Measurements from ENCODE around the gene RBM17. TPM values are rescaled to one million over a fixed set of nuclear protein-coding genes. Genes with fewer than 3 reads are reported as not detected.

The RBM17 gene, protein sequence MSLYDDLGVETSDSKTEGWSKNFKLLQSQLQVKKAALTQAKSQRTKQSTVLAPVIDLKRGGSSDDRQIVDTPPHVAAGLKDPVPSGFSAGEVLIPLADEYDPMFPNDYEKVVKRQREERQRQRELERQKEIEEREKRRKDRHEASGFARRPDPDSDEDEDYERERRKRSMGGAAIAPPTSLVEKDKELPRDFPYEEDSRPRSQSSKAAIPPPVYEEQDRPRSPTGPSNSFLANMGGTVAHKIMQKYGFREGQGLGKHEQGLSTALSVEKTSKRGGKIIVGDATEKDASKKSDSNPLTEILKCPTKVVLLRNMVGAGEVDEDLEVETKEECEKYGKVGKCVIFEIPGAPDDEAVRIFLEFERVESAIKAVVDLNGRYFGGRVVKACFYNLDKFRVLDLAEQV
- total RNA-seq, result 71.5 and 71.7 TPM in 2 replicates

DNA sequence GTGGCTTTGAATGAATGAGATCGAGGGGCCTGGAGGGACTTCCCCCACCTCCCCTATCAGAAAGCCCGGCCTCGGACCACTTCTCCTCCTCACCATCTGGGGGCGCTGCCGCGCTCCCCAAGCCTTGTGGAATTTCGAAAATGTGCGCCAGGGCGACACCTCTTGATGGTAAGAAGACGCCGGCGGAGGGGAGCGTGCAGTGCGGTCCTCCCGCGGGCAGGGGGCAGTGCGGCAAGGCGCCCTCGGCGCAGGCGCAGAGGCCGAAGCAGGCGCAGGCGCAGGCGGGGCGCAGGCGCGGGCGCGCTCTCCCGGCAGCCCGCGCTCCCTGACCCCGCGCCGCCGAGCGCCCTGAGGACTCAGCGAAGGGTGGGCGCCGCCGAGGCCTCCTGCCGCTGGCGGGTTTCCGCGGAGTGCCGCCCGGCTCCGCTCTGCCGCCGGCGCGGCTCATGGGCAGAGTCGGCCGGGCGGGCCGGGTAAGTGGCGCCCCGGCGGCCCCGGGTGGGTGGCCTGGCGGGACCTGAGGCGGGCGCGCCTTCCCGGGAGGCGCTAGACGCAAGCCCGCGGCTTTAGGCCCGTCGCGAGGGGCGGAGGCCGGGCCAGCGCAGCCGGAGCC, at the start of gene RBM17:
Gene RBM17 (plus strand): TSS at position 314 of the 613 bp plus-strand sequence. CDS start 8,032 bp downstream, outside the sequence.

DNA sequence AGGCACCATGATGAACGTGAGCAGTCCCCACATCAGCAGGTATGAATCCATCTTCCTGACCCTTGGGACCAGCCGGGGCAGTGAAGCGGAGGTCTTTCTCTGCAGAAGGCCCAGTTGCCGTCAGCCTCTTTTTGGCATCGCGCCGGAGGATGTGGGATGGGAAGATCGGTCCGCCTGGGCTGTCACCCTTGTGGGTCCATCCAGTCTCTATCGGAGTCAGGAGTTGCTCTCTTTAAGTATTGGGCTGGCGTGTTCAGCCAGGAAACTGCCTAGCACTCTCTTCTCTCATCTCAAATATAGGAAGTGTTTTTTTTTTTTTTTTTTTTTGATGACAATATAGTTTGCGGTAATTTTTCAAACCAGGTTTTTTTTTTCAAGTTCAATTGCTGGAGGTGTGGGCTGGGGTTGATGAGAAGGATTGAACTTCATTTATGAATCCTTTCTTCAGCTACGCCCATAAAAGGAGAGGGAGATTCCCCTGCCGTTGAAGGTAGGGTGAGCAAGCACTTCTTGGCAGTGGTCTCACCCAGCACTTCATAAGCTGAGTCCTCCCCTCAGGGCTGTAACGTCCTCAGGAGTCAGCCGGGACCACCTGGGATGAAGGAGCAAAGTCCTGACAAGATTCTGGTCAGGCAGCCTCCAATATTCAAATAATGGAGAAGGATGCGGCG, 26.6 kb upstream of the RBM17 start, which contains the start of gene IL2RA:
Gene IL2RA (minus strand): TSS at position 267 of the 671 bp plus-strand sequence. CDS start 216 bp downstream, at position 51.

Small RNA genes within 50 kb of the gene (small RNA-seq; reads per million reads assigned to genes)
- 0.49 reads per million for gene MIR3155A

Other genes with a start within 250 kb of the RBM17 start
- 5.3 and 6.6 TPM in 2 replicates for gene ANKRD16, start 199.1 kb upstream of the RBM17 start, total RNA-seq
- 104 and 110 TPM in 2 replicates for gene FBH1, start 198.8 kb upstream of the RBM17 start, total RNA-seq
- gene IL15RA, start 111.5 kb upstream of the RBM17 start, total RNA-seq, result 14.9 and 26.6 TPM in 2 replicates
- gene IL2RA, start 26.7 kb upstream of the RBM17 start, total RNA-seq, result not detected in 2 replicates
- gene PFKFB3, start 113.9 kb downstream of the RBM17 start, total RNA-seq, result 25.9 and 42.4 TPM in 2 replicates